Measurements from ENCODE around the gene SIRT2.

GRCh38 chr19:38867171-38867780 is 32.1 kb downstream of the SIRT2 start:
- TF ChIP-seq CTCF (IDR thresholded peaks at IDR 0.05) (no peak), EZH2 (IDR thresholded peaks at IDR 0.05) (no peak)

All from neural progenitor cell (in vitro differentiated cells).